ENCODE data around the gene UNC45B. TPM values are rescaled to one million over a fixed set of nuclear protein-coding genes. Genes with fewer than 3 reads are reported as not detected.
"Not testable (repeated sequence)": the region's sequence is repeated elsewhere in the genome, so short reads cannot be mapped to it uniquely, and the experiment has no call there.

The UNC45B gene
- total RNA-seq, 2 experiments from 2014 or later, result 0.06 TPM; not detected in 1

DNA sequence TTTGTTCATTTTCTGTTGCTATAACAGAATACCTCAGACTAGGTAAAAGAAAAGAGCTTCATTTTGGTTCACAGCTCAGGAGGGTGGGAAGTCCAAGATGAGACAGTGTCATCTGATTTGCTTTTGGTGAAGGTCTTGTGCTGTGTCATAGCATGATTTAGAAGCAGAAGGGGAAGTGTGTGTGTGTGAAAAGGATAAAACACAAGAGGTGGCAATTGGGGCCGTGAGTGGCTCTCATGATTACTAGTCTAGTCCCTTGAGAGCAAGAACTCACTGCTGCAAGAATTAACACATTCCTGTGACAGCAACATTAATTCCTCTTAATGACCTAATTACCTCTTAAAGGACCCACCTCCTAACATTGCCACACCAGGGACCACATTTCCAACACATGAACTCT lies 38.2 kb downstream of the UNC45B start:
- no peak overlapping the region for H3K4me3 Mint-ChIP-seq
- peaks cover 1% of the 10 kb centered on the region for H3K9me3 Mint-ChIP-seq (ENCODE audit: low read depth)
- peaks cover 29% of the 10 kb centered on the region for H3K4me1 Mint-ChIP-seq
- CTCF ChIA-PET, result interaction anchor here (1.0 kb wide), 1 partner anchor 52 kb away, joined by 3 read pairs; no protein-coding TSS in a partner anchor
- peaks cover 2% of the 10 kb centered on the region for H3K36me3 Mint-ChIP-seq
- H3K27ac Mint-ChIP-seq, result no peak overlapping the region
- no peak for DNase-seq
- H3K27me3 Mint-ChIP-seq, result no peaks in the 10 kb centered on the region
- no peak for ATAC-seq

DNA sequence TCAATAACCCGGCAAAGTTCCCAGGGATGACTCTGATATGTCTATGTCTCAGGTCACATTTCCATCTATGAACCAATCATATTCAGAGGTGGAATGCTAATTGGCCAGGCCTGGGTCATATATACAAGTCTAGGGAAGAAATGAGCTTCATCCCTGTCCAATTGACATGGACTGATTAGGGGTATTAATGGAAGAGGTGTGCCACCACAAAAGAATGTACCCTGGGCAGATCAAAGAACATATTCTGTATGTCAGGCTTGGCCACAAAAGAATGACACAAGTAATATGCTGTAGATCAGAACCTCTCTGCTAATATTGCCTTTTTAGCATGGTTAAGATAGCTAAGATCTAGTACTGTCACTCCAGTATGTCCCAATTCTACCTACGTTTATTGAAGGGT lies 39.9 kb downstream of the UNC45B start:
- Mint-ChIP-seq H3K36me3 (peaks cover 2% of the 10 kb centered on the region), H3K4me1 (peaks cover 29% of the 10 kb centered on the region), H3K27me3 (no peaks in the 10 kb centered on the region), H3K27ac (no peak overlapping the region), H3K9me3 (ENCODE audit: low read depth) (peaks cover 1% of the 10 kb centered on the region), H3K4me3 (no peak overlapping the region)
- CTCF ChIA-PET, result no interaction called here
- DNase-seq, result no peak
- no peak for ATAC-seq

DNA sequence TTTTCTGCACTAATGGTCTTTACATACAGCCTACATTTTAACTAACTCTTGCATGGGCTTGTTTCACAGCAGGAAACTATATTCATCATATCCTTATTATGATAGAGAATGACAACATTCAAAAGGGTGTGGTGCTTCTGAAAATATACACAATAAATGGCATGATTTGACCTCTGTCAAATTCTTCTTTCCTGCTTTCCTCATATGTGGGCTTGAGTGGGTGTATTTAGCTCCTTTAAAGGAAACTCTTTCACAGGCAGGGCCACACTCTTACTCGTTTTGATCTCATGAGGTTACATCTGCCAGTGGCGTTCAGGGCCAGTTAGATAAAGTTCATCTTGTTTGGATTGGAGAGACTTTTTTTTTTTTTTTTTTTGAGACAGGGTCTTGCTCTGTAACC lies 40.5 kb downstream of the UNC45B start:
- ATAC-seq (no peak), DNase-seq (no peak)
- Mint-ChIP-seq H3K9me3 (ENCODE audit: low read depth) (peaks cover 1% of the 10 kb centered on the region), H3K4me3 (no peak overlapping the region), H3K36me3 (peaks cover 3% of the 10 kb centered on the region), H3K4me1 (peaks cover 31% of the 10 kb centered on the region), H3K27me3 (no peaks in the 10 kb centered on the region), H3K27ac (peak overlapping the region; percentile 55)
- CTCF ChIA-PET, result interaction anchor here (1.0 kb wide), 1 partner anchor 9 kb away, joined by 3 read pairs; no protein-coding TSS in a partner anchor

GRCh38 chr17:35189291-35189690 lies 41.7 kb downstream of the UNC45B start:
- CTCF ChIA-PET, result no interaction called here
- H3K36me3 Mint-ChIP-seq, result peaks cover 3% of the 10 kb centered on the region
- ATAC-seq, result no peak
- peaks cover 25% of the 10 kb centered on the region for H3K4me1 Mint-ChIP-seq
- no peak overlapping the region for H3K27ac Mint-ChIP-seq
- DNase-seq, result no peak
- no peaks in the 10 kb centered on the region for H3K27me3 Mint-ChIP-seq
- peaks cover 1% of the 10 kb centered on the region for H3K9me3 Mint-ChIP-seq (ENCODE audit: low read depth)
- no peak overlapping the region for H3K4me3 Mint-ChIP-seq

DNA sequence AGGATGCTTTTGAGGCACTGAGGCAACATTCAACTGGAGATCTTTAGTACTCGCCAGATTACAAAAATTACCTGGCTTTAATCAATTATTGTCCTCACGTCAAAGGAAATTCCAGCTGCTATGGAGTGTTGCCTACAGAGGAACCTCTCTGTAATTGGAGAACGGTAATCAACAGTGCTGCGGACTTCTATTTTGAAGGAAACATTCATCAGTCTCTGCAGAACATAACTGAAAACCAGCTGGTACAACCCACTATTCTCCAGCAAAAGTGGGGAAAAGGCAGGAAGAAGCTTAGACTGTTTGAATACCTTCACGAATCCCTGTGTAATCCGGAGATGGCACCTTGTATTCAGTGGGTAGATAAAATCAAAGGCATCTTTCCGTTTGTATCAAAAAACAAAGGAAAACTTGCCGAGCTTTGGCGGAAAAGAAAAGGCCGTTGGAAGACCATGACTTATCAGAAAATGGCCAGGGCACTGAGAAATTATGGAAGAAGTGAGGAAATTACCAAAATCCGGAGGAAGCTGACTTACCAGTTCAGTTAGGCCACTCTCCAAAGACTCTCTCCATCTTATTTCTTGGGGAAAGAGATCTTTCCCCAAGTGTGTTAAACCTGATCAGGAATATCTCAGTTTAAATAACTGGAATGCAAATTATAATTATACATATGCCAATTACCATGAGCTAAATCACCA lies 43.5 kb downstream of the UNC45B start:
- peaks cover 19% of the 10 kb centered on the region for H3K4me1 Mint-ChIP-seq
- H3K27ac Mint-ChIP-seq, result no peak overlapping the region
- CTCF ChIA-PET, result interaction anchor here (0.6 to 1.4 kb wide), 5 partner anchors 22 to 140 kb away, joined by 3 to 4 read pairs (median 3); no protein-coding TSS in a partner anchor
- peaks cover 4% of the 10 kb centered on the region for H3K36me3 Mint-ChIP-seq
- H3K4me3 Mint-ChIP-seq, result no peak overlapping the region
- no peak for DNase-seq
- H3K9me3 Mint-ChIP-seq (ENCODE audit: low read depth), result peaks cover 5% of the 10 kb centered on the region
- no peaks in the 10 kb centered on the region for H3K27me3 Mint-ChIP-seq
- ATAC-seq, result no peak

DNA sequence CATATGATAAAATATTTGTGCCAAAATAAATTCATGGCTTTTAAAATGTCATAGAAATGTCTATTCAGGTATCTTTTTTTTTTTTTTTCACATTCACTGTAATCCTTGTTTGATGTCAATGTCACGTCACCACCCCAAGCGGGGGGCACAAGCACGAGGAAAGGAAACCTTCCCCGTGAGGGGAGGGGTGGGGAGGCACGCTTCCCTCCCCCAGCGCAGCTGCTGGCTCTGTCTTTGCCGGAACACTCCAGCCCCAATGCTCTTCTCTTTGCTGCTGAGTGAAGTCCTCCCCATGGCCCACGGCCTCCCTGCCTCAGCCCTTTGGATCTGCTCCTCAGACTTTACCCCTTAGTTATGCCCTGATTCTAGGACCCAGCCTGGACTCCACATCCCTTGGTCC lies 45.1 kb downstream of the UNC45B start:
- no peak for ATAC-seq
- Mint-ChIP-seq H3K4me3 (no peak overlapping the region), H3K27me3 (no peaks in the 10 kb centered on the region), H3K27ac (no peak overlapping the region), H3K9me3 (ENCODE audit: low read depth) (peaks cover 10% of the 10 kb centered on the region), H3K36me3 (peaks cover 9% of the 10 kb centered on the region), H3K4me1 (peaks cover 17% of the 10 kb centered on the region)
- no peak for DNase-seq
- CTCF ChIA-PET, result no interaction called here

DNA sequence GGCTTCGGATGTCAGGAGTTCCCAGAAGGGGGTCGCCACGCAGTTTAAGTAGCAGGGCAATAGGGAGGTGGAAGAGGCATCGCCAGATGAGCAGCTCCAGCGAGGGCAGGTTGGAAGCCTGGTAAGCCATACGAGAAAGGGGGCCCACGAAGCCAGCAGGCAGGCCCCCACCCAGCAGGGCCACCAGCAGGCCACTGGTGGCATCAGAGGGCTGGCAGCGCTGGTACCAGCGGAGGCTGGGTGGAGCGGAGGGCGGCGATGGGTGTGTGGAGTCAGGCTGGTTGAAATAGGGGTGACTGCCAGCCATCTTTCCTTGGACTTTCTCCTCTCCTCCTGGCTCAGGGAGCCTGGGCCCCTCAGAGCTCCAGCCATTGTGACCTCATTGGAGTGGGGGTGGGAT lies 46.4 kb downstream of the UNC45B start, which contains the start of gene SLC35G3:
Gene SLC35G3, minus strand, starts transcription at position 393 of the 400 bp plus-strand sequence. Its CDS starts 86 bp downstream, at position 307.
- H3K4me3 Mint-ChIP-seq; H3K27ac Mint-ChIP-seq; H3K27me3 Mint-ChIP-seq; H3K36me3 Mint-ChIP-seq; DNase-seq; ATAC-seq; H3K4me1 Mint-ChIP-seq; CTCF ChIA-PET; H3K9me3 Mint-ChIP-seq (ENCODE audit: low read depth): not testable (repeated sequence)

DNA sequence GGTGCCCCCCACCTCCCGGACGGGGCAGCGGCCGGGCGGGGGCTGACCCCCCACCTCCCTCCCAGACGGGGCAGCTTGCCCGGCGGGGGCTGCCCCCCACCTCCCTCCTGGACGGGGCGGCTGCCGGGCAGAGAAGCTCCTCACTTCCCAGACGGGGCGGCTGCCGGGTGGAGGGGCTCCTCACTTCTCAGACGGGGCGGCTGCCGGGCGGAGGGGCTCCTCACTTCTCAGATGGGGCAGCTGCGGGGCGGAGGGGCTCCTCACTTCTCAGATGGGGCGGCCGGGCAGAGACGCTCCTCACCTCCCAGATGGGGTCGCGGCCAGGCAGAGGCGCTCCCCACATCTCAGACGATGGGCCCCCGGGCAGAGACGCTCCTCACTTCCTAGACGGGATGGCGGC lies 47.4 kb downstream of the UNC45B start:
- H3K4me1 Mint-ChIP-seq, ATAC-seq, H3K27me3 Mint-ChIP-seq, H3K27ac Mint-ChIP-seq, CTCF ChIA-PET, DNase-seq, H3K4me3 Mint-ChIP-seq, H3K36me3 Mint-ChIP-seq: not testable (repeated sequence)
- H3K9me3 Mint-ChIP-seq (ENCODE audit: low read depth), result peaks cover 17% of the 10 kb centered on the region

DNA sequence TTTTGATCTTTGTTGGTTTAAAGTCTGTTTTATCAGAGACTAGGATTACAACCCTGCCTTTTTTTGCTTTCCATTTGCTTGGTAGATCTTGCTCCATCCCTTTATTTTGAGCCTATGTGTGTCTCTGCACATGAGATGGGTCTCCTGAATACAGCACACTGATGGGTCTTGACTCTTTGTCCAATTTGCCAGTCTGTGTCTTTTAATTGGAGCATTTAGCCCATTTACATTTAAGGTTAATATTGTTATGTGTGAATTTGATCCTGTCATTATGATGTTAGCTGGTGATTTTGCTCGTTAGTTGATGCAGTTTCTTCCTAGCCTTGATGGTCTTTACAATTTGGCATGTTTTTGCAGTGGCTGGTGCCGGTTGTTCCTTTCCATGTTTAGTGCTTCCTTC lies 55.0 kb downstream of the UNC45B start:
- CTCF ChIA-PET, result interaction anchor here (2.2 kb wide), 1 partner anchor 11 kb away, joined by 4 read pairs; no protein-coding TSS in a partner anchor
- H3K27ac Mint-ChIP-seq, ATAC-seq, H3K4me3 Mint-ChIP-seq, H3K27me3 Mint-ChIP-seq, DNase-seq, H3K4me1 Mint-ChIP-seq: not testable (repeated sequence)
- Mint-ChIP-seq H3K9me3 (ENCODE audit: low read depth) (peaks cover 18% of the 10 kb centered on the region), H3K36me3 (peaks cover 14% of the 10 kb centered on the region)

DNA sequence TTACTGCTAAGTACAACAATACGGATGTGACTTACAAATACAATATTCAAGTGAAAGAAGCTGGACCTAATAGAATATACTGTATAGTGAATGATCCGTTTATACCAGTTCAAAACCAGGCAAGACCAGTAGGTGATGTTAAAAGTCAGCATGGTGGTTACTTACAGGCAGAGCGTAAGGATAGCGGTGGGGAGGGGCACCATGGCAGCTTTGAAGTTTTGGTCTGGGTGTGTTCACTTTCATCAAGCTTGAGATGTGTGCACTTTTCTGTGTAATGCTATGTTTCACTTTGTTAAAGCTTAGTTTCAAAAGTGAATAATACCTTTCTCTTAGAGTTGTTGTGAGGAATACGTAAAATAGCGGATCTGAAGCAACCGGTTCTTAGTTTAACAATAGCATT lies 63.1 kb downstream of the UNC45B start:
- Mint-ChIP-seq H3K4me3 (no peak overlapping the region), H3K4me1 (peaks cover 47% of the 10 kb centered on the region), H3K27me3 (no peaks in the 10 kb centered on the region), H3K36me3 (peaks cover 25% of the 10 kb centered on the region), H3K9me3 (ENCODE audit: low read depth) (peaks cover 6% of the 10 kb centered on the region), H3K27ac (no peak overlapping the region)
- DNase-seq (no peak), ATAC-seq (no peak)
- CTCF ChIA-PET, result interaction anchor here (5.7 kb wide), 1 partner anchor 31 kb away, joined by 58 read pairs; the partner anchor contains the start of gene SLFN5

GRCh38 chr17:35212668-35213067 lies 65.1 kb downstream of the UNC45B start:
- Mint-ChIP-seq H3K9me3 (ENCODE audit: low read depth) (peaks cover 4% of the 10 kb centered on the region), H3K27ac (peak overlapping the region; percentile 98), H3K4me1 (peaks cover 63% of the 10 kb centered on the region), H3K4me3 (peak overlapping the region; percentile 36), H3K27me3 (no peaks in the 10 kb centered on the region), H3K36me3 (peaks cover 23% of the 10 kb centered on the region)
- ATAC-seq, result no peak
- no peak for DNase-seq
- CTCF ChIA-PET, result interaction anchor here (1.0 to 5.7 kb wide), 6 partner anchors 15 to 551 kb away, joined by 4 to 58 read pairs (median 6); partner anchors contain the start of genes PEX12 and SLFN5

DNA sequence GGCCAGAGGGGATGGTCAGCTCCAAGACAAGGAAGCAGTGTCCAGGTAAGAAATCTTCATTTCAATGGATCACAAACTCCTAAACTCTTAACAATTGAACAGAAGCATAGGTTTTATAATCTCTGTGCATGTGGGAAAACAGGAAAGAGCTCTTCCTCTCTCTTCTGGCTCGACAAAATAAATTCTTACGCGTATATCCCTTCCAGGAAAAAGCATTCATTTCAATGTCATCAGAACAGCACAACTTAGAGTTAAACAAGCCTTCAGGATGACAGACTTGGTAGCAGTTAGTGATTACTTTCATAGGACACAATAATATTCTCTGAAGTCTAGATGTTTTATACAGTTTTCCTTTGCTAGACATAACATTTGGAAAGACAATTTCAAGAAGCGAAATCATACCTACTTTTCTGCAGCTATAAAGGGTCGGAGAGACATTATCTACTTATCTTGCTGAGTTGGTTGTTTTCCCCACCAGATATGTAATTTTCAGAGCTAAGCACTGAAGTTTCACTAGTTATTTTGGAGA lies 65.9 kb downstream of the UNC45B start:
- Mint-ChIP-seq H3K27ac (peak overlapping the region; percentile 98), H3K36me3 (peaks cover 25% of the 10 kb centered on the region), H3K4me3 (peak overlapping the region; percentile 70), H3K4me1 (peaks cover 71% of the 10 kb centered on the region), H3K27me3 (no peaks in the 10 kb centered on the region), H3K9me3 (ENCODE audit: low read depth) (peaks cover 4% of the 10 kb centered on the region)
- CTCF ChIA-PET, result interaction anchor here (0.7 to 5.7 kb wide), 17 partner anchors 8 to 551 kb away, joined by 3 to 58 read pairs (median 5); partner anchors contain the start of genes SLFN12L and SLFN5
- DNase-seq (no peak), ATAC-seq (no peak)

- peaks cover 4% of the 10 kb centered on the region for H3K9me3 Mint-ChIP-seq (ENCODE audit: low read depth)
- peak overlapping the region; percentile 98 for H3K27ac Mint-ChIP-seq
- CTCF ChIA-PET, result interaction anchor here (0.8 to 5.7 kb wide), 18 partner anchors 9 to 550 kb away, joined by 3 to 58 read pairs (median 4); partner anchors contain the start of genes SLFN12L and SLFN5
- H3K4me1 Mint-ChIP-seq, result peaks cover 78% of the 10 kb centered on the region
- DNase-seq (peak; percentile 59), ATAC-seq (peak; percentile 83)
- H3K27me3 Mint-ChIP-seq, result no peaks in the 10 kb centered on the region
- peaks cover 24% of the 10 kb centered on the region for H3K36me3 Mint-ChIP-seq
- peak overlapping the region; percentile 70 for H3K4me3 Mint-ChIP-seq
Measured at GRCh38 chr17:35214192-35214591, 66.6 kb downstream of the UNC45B start.
